Mononuclear cell (primary cell): ENCODE measurements around the gene GNAI3. TPM values are rescaled to one million over a fixed set of nuclear protein-coding genes. Genes with fewer than 3 reads are reported as not detected.

Source experiments
- H3K27me3 ChIP-seq: 2 replicates; pipeline ENCODE4 v1.6.0; 2011; ENCODE audit warnings: low read length, control low read depth; ENCODE audit not compliant: insufficient read depth
- H3K4me1 ChIP-seq: 2 replicates; pipeline ENCODE4 v1.5.1; 2011; ENCODE audit warnings: mild to moderate bottlenecking, low read length, control low read depth; ENCODE audit not compliant: insufficient read depth
- H3K4me3 ChIP-seq: 2 replicates; pipeline ENCODE4 v1.5.1; 2011; ENCODE audit warnings: mild to moderate bottlenecking, low read length, moderate library complexity
- H3K9me3 ChIP-seq: 2 replicates; pipeline ENCODE4 v1.5.1; 2011; ENCODE audit warnings: low read depth, mild to moderate bottlenecking, control low read depth, low read length
- total RNA-seq: library from RNA; depleted of rRNA; stranded (reverse); fragments of >200 nt; gene quantifications from one replicate; pipeline ENCODE4 v1.2.3, GENCODE V29; 2012

The GNAI3 gene
- total RNA-seq, 1 donor = 8.9 TPM

DNA sequence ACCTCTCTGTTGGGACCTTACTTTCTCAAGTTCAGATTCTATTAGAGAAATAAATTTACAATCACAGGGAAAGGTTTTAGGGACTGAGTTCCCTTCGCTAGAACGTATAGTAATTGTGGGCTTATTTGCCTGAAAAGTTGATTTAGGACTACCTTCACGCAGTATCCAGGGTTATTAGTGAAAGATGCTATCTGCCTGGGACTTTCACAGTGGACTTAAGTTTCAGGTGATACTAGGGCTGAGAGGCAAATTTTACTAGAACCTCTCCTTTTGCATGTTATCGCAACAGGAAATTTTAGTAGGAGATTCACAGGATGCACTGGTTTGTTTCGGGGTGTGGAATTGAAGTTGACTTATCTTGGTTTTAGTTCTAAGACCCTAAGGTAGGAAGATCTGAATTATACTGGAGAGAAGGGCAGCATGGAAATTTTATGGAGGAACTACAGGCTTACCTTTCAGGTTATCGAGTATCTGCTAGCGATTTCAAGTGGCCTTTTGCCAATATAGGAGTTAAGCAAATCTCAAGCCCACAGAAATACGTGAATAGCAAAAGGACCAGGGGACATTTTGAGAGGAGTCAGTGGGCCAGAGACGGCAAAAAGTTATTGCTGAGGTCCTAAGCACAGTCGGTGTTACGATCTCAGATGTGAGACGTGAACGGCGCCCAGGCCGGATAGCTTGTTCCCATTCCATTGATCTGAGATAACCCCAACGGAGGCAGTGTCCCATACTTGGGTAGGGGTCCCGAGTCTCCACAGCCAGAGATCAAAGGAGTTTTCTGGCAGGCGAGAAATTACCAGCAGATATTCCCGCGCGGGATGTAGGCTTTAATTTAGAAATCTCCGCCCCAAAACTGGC is 723 bp upstream of the GNAI3 start:
- no peaks in the 10 kb centered on the region for H3K27me3 ChIP-seq
- H3K4me3 ChIP-seq = peak overlapping the region; percentile 96
- peaks cover 43% of the 10 kb centered on the region for H3K4me1 ChIP-seq

DNA sequence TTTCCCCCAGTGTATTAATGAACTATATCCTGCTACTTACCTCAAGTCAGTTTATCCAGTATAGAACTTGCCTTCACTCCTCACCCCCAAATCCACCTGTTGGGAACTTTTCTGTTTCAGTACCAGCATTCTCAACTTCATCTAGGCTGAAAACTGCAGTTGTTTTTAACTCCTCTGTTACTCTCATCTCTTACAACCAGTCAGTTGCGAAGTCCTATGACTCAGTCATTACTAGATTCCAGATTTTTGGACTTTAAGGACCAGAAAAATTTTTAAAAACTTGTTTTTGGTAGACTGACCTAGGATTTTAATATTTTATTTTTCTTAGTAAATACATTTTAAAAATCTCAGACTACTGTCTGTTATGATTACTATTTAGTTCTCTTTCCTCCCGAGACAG is 8.1 kb downstream of the GNAI3 start:
- no peaks in the 10 kb centered on the region for H3K27me3 ChIP-seq
- H3K9me3 ChIP-seq = no peaks in the 10 kb centered on the region
- peaks cover 44% of the 10 kb centered on the region for H3K4me1 ChIP-seq
- no peak overlapping the region for H3K4me3 ChIP-seq

More for the DNA sequence above, 723 bp upstream of the GNAI3 start:
- H3K9me3 ChIP-seq = no peaks in the 10 kb centered on the region

DNA sequence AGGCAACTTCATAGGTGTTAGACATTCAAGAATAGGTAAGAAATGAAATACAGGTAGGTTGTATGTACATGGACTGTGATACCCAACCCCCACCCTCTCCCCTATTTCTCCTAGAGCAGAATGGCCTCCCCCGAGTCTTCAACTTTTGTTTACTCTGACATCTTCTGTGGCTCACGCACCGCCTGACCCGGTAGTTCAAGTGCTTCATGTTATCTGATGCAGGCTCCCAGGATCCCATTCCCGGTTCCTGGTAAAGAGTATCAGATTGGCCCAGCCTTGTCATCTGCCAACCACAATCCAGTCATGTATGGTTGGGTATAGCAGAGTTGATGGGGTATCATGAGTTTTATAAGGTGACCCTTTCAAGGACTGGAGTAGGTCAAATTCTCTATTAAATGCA is 9.1 kb downstream of the GNAI3 start:
- Histone ChIP-seq H3K4me3 (no peak overlapping the region), H3K9me3 (no peaks in the 10 kb centered on the region), H3K4me1 (peaks cover 39% of the 10 kb centered on the region), H3K27me3 (no peaks in the 10 kb centered on the region)

DNA sequence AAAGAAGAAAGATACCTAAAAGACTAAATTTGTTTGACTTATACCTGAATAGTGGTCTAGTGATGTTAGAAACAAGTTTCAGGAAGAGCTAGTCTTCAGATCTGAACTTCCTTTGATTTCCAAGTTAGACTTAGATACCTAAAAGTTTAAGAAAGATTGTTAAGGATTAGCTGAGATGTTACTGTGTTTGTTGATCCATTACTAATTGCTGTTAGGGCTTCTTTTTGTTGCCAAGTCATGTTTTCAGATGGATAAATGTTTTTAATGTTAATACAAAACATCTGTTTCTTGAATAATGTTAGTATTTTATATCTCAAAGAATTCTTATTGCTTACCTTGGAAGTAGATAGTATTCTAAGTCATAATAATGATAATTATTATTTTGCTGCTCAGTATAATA is 11.6 kb downstream of the GNAI3 start:
- Histone ChIP-seq H3K4me1 (peaks cover 40% of the 10 kb centered on the region), H3K4me3 (no peak overlapping the region), H3K9me3 (no peaks in the 10 kb centered on the region), H3K27me3 (no peaks in the 10 kb centered on the region)

DNA sequence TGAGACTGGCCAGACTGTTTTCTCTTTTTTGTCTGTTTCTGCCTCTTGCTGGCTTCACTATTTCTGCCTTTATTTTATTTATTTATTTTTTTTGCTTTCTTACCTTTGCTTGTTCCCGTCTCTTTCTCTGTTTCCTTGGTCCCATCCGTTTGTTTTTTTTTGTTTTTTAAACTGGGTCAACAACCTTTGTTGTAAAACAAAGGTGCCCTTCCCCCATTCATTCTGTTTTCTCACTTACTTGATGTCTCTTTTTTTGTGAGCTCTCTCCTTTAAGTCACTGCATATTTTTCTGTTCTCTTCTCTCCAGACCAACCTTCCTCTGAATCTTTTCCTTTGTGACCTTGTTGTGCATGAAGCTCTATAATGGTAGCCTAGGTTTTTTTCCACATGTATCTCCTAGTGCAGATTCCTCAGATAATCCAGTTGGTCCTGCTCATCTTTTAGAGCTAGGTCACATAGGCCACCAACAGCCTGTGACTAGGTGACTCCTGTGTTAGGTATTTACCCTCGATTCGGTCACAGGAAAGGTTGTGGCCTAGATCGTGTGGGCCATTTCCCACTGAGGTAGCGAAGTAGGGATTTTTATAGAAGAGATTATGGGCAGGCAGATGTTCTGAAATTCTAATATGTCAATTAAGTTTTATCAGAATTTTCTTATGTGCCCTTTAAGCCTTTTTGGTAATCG is 15.9 kb downstream of the GNAI3 start:
- H3K27me3 ChIP-seq = no peaks in the 10 kb centered on the region
- peaks cover 48% of the 10 kb centered on the region for H3K4me1 ChIP-seq
- H3K4me3 ChIP-seq = no peak overlapping the region
- H3K9me3 ChIP-seq = no peaks in the 10 kb centered on the region

DNA sequence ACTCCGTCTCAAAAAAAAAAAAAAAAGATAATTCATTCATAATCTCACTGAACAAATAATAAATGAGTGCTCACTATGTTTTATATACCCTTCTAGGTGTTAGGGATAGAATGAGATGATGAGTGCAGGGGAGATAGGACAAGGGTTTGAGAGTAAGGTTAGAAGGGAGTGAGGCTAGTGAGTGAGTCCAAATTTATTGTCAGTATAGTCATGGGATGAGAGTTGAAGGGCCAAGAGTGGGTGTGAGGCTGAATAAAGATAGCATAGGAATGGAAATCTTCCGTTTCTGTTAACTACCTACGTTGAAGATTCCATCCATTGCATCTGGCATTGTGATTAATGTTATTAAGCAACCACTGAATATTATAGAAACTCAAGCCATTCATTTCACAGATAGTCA is 16.8 kb downstream of the GNAI3 start:
- Histone ChIP-seq H3K9me3 (no peaks in the 10 kb centered on the region), H3K4me3 (no peak overlapping the region), H3K4me1 (peaks cover 50% of the 10 kb centered on the region), H3K27me3 (no peaks in the 10 kb centered on the region)

DNA sequence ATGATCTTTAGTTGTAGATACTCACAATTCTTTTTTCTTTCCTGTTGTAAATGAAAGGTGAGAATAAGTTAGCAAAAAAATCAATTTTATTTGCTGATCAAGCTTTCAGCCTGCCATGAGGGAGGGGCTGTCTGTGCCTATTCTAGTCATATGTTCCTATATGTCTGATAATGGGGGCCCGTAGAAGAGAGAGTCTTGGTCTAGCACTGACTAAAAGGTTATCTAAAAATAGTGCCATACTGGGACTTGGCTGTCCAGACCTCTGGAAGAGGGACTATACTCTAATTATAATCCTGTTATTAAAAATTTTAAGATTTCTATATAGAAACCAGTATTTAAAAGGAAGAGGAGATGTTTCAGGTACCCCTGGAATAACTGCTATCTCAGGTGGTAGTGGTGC is 18.6 kb downstream of the GNAI3 start:
- Histone ChIP-seq H3K4me3 (no peak overlapping the region), H3K9me3 (no peaks in the 10 kb centered on the region), H3K4me1 (peaks cover 62% of the 10 kb centered on the region), H3K27me3 (no peaks in the 10 kb centered on the region)

DNA sequence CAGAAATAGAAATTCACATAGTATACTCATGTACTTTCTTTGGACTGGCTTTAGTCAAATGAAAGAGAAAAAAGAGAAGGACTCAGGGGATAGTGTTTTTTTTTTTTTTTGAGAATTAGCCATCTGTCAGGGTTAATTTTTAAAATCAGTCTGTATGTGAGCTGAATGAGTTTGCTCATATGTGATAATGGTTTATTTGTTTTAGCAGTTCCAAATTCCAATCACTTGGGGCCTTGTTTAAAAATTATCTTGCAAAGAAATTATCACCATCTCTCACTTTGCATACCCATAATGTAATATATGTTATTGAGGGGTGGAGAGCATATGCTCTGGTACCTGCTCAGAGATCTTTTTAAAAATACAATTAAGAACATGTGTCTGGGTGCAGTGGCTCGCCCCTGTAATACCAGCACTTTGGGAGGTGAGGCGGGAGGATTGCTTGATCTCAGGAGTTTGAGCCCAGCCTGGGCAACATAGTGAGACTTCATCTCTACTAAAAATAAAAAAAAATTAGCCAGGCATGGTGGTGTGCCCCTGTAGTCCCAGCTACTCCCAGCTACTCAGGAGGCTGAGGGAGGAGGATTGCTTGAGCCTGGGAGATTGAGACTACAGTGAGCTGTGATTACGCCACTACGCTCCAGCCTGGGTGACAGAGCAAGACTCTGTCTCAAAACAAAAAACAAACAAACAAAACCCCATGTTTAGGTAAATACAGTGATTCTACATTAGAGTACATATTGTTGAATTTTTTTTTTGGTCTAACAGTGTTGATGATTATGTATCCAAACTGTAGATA is 19.7 kb downstream of the GNAI3 start:
- Histone ChIP-seq H3K9me3 (no peaks in the 10 kb centered on the region), H3K4me1 (peaks cover 67% of the 10 kb centered on the region), H3K4me3 (no peak overlapping the region), H3K27me3 (no peaks in the 10 kb centered on the region)

DNA sequence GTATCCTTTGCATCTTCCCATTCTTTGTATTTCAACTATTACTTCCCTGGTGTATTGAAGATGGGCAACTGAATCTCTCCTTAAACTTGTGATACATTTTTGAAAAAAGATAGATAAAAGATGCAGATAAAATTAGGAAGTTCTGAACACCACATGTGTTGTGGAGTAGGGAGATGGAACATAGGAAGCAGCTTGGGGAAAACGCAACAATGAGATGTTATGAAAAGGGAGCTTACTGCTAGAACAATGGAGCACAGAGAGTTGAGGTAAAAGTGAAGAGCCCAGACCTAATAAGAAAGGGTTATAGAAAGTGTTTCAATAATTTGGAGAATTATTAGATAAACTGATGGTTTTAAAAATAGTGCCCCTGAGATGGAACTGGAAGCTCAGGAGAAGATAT is 20.9 kb downstream of the GNAI3 start:
- peaks cover 72% of the 10 kb centered on the region for H3K4me1 ChIP-seq
- H3K4me3 ChIP-seq = no peak overlapping the region
- no peaks in the 10 kb centered on the region for H3K9me3 ChIP-seq
- H3K27me3 ChIP-seq = no peaks in the 10 kb centered on the region

DNA sequence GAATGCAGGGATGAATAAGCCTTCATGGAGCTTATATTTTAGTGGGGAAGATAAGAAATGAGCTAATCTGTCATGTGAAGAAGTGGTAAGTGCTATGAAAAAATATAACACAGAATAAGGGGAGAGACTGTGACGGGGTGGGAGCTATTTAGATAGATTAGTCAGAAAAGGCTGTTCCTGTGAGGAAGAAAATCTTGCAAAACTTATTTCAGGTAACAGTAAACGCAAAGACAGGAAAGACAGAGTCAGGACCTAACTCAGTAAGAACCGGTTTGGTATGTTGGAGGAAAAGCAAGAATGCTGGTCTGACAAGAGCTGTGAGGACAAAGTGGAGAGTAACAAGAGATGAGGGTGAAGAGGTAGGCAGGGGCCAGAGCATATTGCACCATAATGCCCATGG is 22.0 kb downstream of the GNAI3 start:
- no peak overlapping the region for H3K4me3 ChIP-seq
- no peaks in the 10 kb centered on the region for H3K9me3 ChIP-seq
- H3K4me1 ChIP-seq = peaks cover 78% of the 10 kb centered on the region
- no peaks in the 10 kb centered on the region for H3K27me3 ChIP-seq

DNA sequence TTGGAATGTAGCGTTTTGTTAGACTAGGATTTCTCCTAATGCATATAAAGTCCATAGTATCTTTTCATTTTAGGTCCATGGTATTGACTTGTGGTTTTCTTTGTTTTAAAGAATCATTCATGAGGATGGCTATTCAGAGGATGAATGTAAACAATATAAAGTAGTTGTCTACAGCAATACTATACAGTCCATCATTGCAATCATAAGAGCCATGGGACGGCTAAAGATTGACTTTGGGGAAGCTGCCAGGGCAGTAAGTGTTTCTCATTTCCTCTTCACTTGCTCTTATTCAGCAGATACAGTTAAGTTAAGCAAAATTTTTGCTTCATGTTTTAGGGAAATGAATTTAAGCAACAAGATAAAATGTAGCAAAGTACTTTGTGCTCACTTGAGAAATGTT is 25.4 kb downstream of the GNAI3 start:
- Histone ChIP-seq H3K4me3 (no peak overlapping the region), H3K9me3 (no peaks in the 10 kb centered on the region), H3K4me1 (peaks cover 56% of the 10 kb centered on the region), H3K27me3 (no peaks in the 10 kb centered on the region)

DNA sequence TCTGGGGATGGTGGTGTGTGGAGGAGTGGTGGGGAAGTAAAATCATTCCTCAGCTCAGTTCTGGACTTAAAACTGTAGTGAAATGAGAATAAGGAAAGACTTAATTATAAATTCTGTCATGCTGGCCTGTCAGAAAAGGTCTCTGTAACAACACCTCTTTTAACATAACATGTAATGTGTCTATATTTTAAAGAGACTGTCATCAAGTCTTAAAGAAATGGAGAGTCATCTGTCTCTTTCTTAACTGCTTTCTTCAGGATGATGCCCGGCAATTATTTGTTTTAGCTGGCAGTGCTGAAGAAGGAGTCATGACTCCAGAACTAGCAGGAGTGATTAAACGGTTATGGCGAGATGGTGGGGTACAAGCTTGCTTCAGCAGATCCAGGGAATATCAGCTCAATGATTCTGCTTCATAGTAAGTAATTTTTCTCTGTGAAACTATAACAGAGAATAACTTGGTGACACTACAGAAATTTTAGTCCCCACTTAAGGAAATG is 30.6 kb downstream of the GNAI3 start:
- Histone ChIP-seq H3K4me3 (no peak overlapping the region), H3K4me1 (peaks cover 11% of the 10 kb centered on the region), H3K27me3 (no peaks in the 10 kb centered on the region), H3K9me3 (no peaks in the 10 kb centered on the region)

DNA sequence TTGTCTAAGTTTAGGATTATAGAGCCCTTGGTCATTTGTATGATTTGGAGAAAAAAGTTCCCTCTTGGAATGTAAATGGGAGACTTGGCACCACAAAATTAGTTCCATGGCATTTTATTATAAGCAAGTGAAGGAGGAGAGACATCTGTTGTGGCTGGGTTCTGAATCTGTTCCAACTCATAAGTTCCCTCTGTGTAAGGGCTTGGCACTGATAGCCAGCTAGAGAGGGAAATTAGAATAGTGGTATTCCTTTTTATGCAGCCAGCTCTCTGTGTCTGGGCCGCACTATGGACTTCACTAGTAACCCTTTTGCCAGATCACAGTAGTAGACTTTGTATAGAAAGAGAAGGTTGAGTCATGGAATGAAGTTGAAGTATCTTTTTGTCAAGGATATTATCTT is 31.1 kb downstream of the GNAI3 start:
- no peaks in the 10 kb centered on the region for H3K9me3 ChIP-seq
- H3K4me3 ChIP-seq = no peak overlapping the region
- H3K4me1 ChIP-seq = peaks cover 6% of the 10 kb centered on the region
- H3K27me3 ChIP-seq = no peaks in the 10 kb centered on the region

DNA sequence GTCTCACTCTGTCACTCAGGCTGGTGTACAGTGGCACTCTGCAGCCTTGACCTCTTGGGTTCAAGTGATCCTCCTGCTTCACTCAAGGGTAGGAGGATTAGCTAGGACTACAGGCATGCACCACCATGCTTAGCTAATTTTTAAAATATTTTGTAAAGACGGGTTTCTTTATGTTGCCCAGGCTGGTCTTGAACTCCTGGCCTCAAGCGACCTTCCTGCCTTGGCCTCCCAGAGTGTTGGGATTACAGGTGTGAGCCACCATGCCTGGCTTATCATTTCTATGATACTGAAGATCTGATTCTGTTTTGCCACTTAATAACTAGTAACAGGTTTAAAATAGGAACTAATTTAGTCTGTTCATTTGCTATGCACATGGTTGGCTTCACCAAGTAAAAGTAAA is 33.6 kb downstream of the GNAI3 start:
- Histone ChIP-seq H3K9me3 (no peaks in the 10 kb centered on the region), H3K4me3 (no peak overlapping the region), H3K27me3 (no peaks in the 10 kb centered on the region), H3K4me1 (no peaks in the 10 kb centered on the region)

DNA sequence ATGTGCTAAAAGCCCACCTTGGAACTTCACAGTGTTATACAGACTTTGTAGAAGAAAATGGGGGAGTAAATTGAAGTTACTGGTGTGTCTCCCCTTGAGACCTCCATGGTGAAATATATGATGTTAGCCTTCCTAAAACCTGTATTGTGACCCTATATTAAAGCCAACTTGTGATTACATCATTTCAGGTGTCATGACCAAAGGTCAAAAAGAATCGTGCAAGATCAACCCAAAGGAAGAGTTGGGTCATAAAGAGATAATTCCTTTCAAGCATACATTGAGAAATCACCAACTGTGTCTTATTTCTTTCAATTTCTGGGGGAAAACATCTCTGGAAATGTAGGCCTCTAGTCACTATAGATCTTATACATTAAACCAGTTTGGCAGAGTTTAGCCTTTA is 36.4 kb downstream of the GNAI3 start:
- H3K4me1 ChIP-seq = no peaks in the 10 kb centered on the region
- H3K27me3 ChIP-seq = no peaks in the 10 kb centered on the region
- no peaks in the 10 kb centered on the region for H3K9me3 ChIP-seq
- no peak overlapping the region for H3K4me3 ChIP-seq
